ENCODE measurements around the gene CPEB3. TPM values are rescaled to one million over a fixed set of nuclear protein-coding genes. Genes with fewer than 3 reads are reported as not detected.

CPEB3 gene
- total and polyA plus RNA-seq, 2 experiments from 2014 or later = 5.0 to 8.3 TPM

DNA sequence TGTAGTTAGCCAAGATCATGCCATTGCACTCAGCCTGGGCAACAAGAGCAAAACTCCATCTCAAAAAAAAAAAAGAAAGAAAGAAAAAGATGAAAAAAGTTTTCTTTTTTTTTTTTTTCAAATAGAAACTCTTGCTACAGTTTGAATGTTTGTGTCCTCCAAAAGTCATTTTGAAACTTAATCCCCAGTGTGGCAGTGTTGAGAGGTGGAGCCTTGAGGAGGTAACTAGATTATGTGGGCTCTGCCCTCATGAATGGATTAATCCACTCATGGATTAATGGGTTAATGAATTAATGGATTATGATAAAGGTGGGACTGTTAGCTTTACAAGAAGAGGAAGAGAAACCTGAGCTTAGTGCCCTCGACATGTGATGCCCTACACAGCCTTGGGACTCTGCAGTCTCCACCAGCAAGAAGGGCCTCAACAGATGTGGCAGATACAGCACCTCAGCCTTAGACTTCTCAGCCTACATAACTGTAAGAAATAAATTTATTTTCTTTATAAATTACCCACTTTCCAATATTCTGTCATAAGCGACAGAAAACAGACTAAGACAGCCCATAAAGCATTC lies 25.1 kb downstream of the CPEB3 start:
- no peak for DNase-seq (ENCODE audit: low read depth in 1 of 2, low spot score in 1 of 2)

GRCh38 chr10:92264249-92264648 lies 26.6 kb downstream of the CPEB3 start:
- no peak for DNase-seq (ENCODE audit: low read depth in 1 of 2, low spot score in 1 of 2)
- no peaks in the 10 kb centered on the region for H3K9me3 ChIP-seq (ENCODE audit: low read depth)
- H3K27ac ChIP-seq = no peak overlapping the region
- no peaks in the 10 kb centered on the region for H3K27me3 ChIP-seq
- TF ChIP-seq CTCF (IDR thresholded peaks at IDR 0.05; ENCODE audit: low read depth, low read length) = no peak
- peaks cover 6% of the 10 kb centered on the region for H3K4me1 ChIP-seq (ENCODE audit: low read depth)
- no peaks in the 10 kb centered on the region for H3K36me3 ChIP-seq
- H3K4me3 ChIP-seq = no peak overlapping the region

More for the DNA sequence above, 25.1 kb downstream of the CPEB3 start:
- Histone ChIP-seq H3K4me3 (no peak overlapping the region), H3K27me3 (no peaks in the 10 kb centered on the region), H3K4me1 (ENCODE audit: low read depth) (peaks cover 6% of the 10 kb centered on the region), H3K27ac (no peak overlapping the region), H3K36me3 (no peaks in the 10 kb centered on the region), H3K9me3 (ENCODE audit: low read depth) (no peaks in the 10 kb centered on the region)
- TF ChIP-seq CTCF (IDR thresholded peaks at IDR 0.05; ENCODE audit: low read depth, low read length) = no peak

- Histone ChIP-seq H3K4me3 (no peak overlapping the region), H3K36me3 (no peaks in the 10 kb centered on the region), H3K9me3 (ENCODE audit: low read depth) (no peaks in the 10 kb centered on the region), H3K27me3 (no peaks in the 10 kb centered on the region), H3K27ac (no peak overlapping the region), H3K4me1 (ENCODE audit: low read depth) (peaks cover 6% of the 10 kb centered on the region)
- no peak for TF ChIP-seq CTCF (IDR thresholded peaks at IDR 0.05; ENCODE audit: low read depth, low read length)
- DNase-seq (ENCODE audit: low read depth in 1 of 2, low spot score in 1 of 2) = no peak
Observed at GRCh38 chr10:92263396-92263795, 27.5 kb downstream of the CPEB3 start.

- Histone ChIP-seq H3K9me3 (ENCODE audit: low read depth) (no peaks in the 10 kb centered on the region), H3K4me1 (ENCODE audit: low read depth) (no peaks in the 10 kb centered on the region)
- no peak for TF ChIP-seq CTCF (IDR thresholded peaks at IDR 0.05; ENCODE audit: low read depth, low read length)
Observed at GRCh38 chr10:92248566-92248965, 42.3 kb downstream of the CPEB3 start.

DNA sequence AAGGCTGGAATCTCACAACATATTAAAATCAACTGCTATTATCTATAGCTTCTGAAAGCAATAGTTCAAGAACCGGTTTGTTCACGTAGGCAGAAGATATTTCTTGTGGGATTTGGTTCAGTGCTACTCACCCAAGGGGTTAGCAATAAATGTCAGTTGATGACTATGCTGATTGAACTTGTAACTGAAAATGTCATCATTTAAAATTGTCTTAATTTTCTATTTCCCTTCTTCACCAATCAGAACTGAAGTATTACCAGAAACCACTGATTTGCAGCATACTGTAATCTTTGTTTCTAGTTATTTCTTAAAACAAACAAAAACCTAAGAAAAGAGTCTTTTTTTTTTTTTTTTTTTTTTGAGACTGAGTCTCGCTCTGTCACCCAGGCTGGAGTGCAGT lies 46.1 kb downstream of the CPEB3 start:
- H3K36me3 ChIP-seq = no peaks in the 10 kb centered on the region
- DNase-seq (ENCODE audit: low read depth in 1 of 2, low spot score in 1 of 2) = no peak
- no peak for TF ChIP-seq CTCF (IDR thresholded peaks at IDR 0.05; ENCODE audit: low read depth, low read length)
- no peak overlapping the region for H3K27ac ChIP-seq
- H3K27me3 ChIP-seq = no peaks in the 10 kb centered on the region
- H3K9me3 ChIP-seq (ENCODE audit: low read depth) = no peaks in the 10 kb centered on the region
- H3K4me3 ChIP-seq = no peak overlapping the region
- peaks cover 16% of the 10 kb centered on the region for H3K4me1 ChIP-seq (ENCODE audit: low read depth)

More at GRCh38 chr10:92248566-92248965, 42.3 kb downstream of the CPEB3 start:
- H3K27ac ChIP-seq = no peak overlapping the region
- no peaks in the 10 kb centered on the region for H3K27me3 ChIP-seq
- H3K36me3 ChIP-seq = no peaks in the 10 kb centered on the region
- H3K4me3 ChIP-seq = no peak overlapping the region
- DNase-seq (ENCODE audit: low read depth in 1 of 2, low spot score in 1 of 2) = no peak
